ENCODE results near the gene CLDN14. TPM values are rescaled to one million over a fixed set of nuclear protein-coding genes. Genes with fewer than 3 reads are reported as not detected.

Gene CLDN14
- total RNA-seq, 3 donors from 2014 or later, result not detected

DNA sequence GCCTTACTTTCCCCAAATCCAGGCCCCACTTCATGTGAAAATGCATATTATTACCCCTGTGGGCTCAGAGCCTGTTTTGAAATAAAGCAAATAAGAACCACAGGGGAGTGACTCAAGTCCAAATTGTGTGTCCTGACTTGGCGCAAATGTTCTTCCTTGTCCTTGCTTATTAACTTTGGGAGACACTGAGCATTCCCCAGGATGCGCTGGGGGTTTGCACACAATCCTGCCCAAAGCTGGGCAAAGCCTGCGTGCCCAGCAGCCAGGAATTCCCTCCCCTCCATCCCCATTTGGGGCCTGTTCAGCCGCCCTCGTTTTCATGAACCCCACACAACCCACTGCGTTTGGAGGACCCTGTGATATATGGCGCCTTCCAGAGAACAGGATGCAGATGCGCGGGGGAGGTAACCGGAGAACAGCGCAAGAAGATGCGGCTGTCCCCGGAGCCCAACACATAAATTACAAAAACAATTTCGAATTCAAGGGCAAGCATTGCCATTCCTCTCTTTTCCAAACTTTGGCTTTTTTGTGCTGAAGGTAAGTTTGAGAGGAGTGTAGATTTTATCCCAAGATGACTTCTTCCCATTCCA, 42.4 kb upstream of the CLDN14 start:
- H3K27me3 ChIP-seq, result no peaks in the 10 kb centered on the region
- no peaks in the 10 kb centered on the region for H3K9me3 ChIP-seq
- H3K27ac ChIP-seq, result no peak overlapping the region
- TF ChIP-seq, protein P1, sequence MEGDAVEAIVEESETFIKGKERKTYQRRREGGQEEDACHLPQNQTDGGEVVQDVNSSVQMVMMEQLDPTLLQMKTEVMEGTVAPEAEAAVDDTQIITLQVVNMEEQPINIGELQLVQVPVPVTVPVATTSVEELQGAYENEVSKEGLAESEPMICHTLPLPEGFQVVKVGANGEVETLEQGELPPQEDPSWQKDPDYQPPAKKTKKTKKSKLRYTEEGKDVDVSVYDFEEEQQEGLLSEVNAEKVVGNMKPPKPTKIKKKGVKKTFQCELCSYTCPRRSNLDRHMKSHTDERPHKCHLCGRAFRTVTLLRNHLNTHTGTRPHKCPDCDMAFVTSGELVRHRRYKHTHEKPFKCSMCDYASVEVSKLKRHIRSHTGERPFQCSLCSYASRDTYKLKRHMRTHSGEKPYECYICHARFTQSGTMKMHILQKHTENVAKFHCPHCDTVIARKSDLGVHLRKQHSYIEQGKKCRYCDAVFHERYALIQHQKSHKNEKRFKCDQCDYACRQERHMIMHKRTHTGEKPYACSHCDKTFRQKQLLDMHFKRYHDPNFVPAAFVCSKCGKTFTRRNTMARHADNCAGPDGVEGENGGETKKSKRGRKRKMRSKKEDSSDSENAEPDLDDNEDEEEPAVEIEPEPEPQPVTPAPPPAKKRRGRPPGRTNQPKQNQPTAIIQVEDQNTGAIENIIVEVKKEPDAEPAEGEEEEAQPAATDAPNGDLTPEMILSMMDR (IDR thresholded peaks at IDR 0.05), result no peak
- TF ChIP-seq POLR2AphosphoS5 (IDR thresholded peaks at IDR 0.05), result no peak
- TF ChIP-seq POLR2A (IDR thresholded peaks at IDR 0.05), result no peak
- intact Hi-C loops (cut with DNase I; ENCODE audit: low total_unique reads), result no loop called here
- no peaks in the 10 kb centered on the region for H3K36me3 ChIP-seq
- H3K4me1 ChIP-seq, result no peaks in the 10 kb centered on the region
- DNase-seq (ENCODE audit: low spot score in 2 of 2), result no peak
- no peak overlapping the region for H3K4me3 ChIP-seq

DNA sequence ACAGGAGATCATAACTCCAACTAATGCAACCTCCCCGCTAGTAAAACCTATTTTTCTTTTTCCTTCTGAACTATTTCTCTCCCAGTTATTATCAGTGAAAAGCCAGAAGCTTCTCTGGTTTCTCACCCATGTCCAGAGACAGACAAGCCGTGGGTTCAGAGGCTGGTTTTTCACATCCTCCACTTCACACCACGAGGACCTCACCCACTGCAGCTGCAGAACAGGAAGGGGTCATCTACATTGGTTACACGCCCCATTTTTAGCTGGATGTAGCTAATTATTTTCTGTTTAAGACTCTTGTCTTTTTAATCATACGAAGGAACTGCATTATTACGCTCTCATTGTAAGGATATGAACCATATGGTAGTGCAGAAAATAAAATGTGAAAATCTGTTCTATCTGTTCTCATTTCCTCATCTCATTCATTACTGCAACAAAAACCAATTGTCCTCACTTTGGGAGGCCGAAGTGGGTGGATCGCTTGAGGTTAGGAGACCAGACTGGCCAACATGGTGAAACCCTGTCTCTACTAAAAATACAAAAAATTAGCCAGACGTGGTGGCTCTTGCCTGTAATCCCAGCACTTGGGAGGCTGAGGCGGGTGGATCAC, 39.1 kb upstream of the CLDN14 start:
- H3K4me1 ChIP-seq, result no peaks in the 10 kb centered on the region
- H3K27me3 ChIP-seq, result no peaks in the 10 kb centered on the region
- H3K36me3 ChIP-seq, result no peaks in the 10 kb centered on the region
- TF ChIP-seq POLR2AphosphoS5 (IDR thresholded peaks at IDR 0.05), result no peak
- no peaks in the 10 kb centered on the region for H3K9me3 ChIP-seq
- DNase-seq (ENCODE audit: low spot score in 2 of 2), result no peak
- H3K4me3 ChIP-seq, result no peak overlapping the region
- H3K27ac ChIP-seq, result no peak overlapping the region
- intact Hi-C loops (cut with DNase I; ENCODE audit: low total_unique reads), result loop anchor here (2.0 kb wide), 1 partner anchor 56 kb away; no protein-coding TSS in a partner anchor

DNA sequence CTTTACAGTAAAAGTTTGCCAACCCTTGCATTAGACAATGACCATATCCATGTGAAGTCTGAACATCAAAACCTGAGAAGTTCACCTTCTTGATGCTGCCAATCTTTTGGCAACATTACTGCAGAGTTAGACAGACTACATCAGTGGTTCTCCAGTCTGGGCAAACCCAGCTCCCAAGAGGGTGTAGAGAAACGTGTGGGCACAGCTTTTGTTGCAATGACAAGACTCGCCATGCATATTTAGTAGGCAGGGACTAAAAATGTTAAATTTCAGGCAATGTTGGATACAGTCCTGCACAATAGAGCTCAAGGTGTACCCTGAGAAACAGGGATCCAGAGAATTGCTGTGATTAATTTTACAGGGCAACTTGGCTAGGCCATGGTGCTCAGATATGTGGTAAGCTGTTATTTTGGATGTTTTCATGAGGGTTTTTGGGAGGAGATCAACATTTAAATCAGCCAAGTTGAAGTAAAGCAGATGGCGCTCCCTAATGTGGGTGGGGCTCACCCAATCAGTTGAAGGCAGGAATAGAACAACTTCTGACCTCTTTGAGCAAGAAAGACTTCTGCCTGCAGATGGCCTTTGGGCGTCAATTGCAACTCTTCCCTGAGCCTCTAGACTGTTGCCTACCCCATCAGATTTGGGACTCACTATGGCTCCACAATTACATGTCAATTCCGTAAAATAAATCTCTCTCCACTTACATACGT, 37.6 kb upstream of the CLDN14 start:
- H3K27me3 ChIP-seq, result no peaks in the 10 kb centered on the region
- H3K36me3 ChIP-seq, result no peaks in the 10 kb centered on the region
- no peak overlapping the region for H3K4me3 ChIP-seq
- TF ChIP-seq, protein P1 (IDR thresholded peaks at IDR 0.05), result no peak
- TF ChIP-seq POLR2AphosphoS5 (IDR thresholded peaks at IDR 0.05) (no peak), POLR2A (IDR thresholded peaks at IDR 0.05) (no peak)
- intact Hi-C loops (cut with DNase I; ENCODE audit: low total_unique reads), result loop anchor here (2.0 kb wide), 1 partner anchor 57 kb away; no protein-coding TSS in a partner anchor
- no peaks in the 10 kb centered on the region for H3K9me3 ChIP-seq
- H3K27ac ChIP-seq, result no peak overlapping the region
- H3K4me1 ChIP-seq, result no peaks in the 10 kb centered on the region
- DNase-seq (ENCODE audit: low spot score in 2 of 2), result no peak

DNA sequence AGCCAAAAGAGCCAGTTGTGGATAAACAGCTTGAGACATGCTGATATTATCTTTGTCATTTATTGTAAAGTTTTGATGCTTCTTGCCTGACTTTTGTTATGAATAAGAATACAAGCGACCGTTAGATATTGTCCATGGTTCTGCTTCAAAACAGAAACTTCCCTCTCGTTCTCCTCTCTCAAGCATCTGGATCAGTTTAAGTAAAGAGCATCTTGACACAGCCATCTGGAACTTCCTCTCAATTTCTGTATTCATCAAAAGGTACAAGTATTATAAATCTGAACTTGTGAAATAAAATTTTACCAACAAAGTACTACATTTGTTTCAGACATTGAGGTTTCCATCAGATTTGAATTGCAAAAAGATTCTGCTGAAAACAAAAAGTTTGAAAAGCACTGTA, 36.4 kb upstream of the CLDN14 start:
- DNase-seq (ENCODE audit: low spot score in 2 of 2), result no peak
- TF ChIP-seq POLR2AphosphoS5 (IDR thresholded peaks at IDR 0.05) (no peak), POLR2A (IDR thresholded peaks at IDR 0.05) (no peak)
- TF ChIP-seq, protein P1 (IDR thresholded peaks at IDR 0.05), result no peak

DNA sequence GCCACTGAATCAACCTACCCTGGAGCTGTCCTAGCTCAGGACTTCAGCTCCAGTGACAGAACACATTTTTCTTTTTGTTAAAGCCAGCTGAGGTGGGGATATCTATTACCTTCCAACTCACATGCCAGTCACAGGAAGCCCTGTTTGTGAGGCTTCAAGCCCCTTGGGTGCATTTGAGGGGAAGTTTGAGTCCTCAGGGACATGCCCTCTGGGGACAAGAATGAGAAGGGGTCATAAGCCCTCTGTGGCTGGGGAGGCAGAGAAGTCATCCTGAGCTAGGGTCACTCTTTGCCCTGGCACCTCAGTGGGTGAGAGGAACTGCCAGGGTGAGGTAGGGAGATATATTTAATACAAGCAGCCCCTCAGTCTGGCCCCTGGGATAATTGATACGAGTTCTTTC, 33.5 kb upstream of the CLDN14 start:
- no peak overlapping the region for H3K4me3 ChIP-seq
- H3K9me3 ChIP-seq, result no peaks in the 10 kb centered on the region
- intact Hi-C loops (cut with DNase I; ENCODE audit: low total_unique reads), result no loop called here
- TF ChIP-seq POLR2A (IDR thresholded peaks at IDR 0.05), result no peak
- TF ChIP-seq POLR2AphosphoS5 (IDR thresholded peaks at IDR 0.05), result no peak
- TF ChIP-seq, protein P1 (IDR thresholded peaks at IDR 0.05), result no peak
- H3K27ac ChIP-seq, result no peak overlapping the region
- no peak for DNase-seq (ENCODE audit: low spot score in 2 of 2)
- peaks cover 0 to 19% of the 10 kb centered on the region in 2 donors for H3K4me1 ChIP-seq
- H3K36me3 ChIP-seq, result no peaks in the 10 kb centered on the region
- H3K27me3 ChIP-seq, result no peaks in the 10 kb centered on the region

More for the DNA sequence above, 36.4 kb upstream of the CLDN14 start:
- no peak overlapping the region for H3K27ac ChIP-seq
- H3K36me3 ChIP-seq, result no peaks in the 10 kb centered on the region
- H3K4me3 ChIP-seq, result no peak overlapping the region
- H3K9me3 ChIP-seq, result no peaks in the 10 kb centered on the region
- no peaks in the 10 kb centered on the region for H3K27me3 ChIP-seq
- H3K4me1 ChIP-seq, result peaks cover 0 to 4% of the 10 kb centered on the region in 2 donors
- intact Hi-C loops (cut with DNase I; ENCODE audit: low total_unique reads), result no loop called here
